Measurements from ENCODE around the gene PDZK1. TPM values are rescaled to one million over a fixed set of nuclear protein-coding genes. Genes with fewer than 3 reads are reported as not detected.
A peak's percentile ranks its signal among the peaks of the same experiment; 100 is the strongest.

Gene PDZK1
- total and polyA plus RNA-seq, 12 donors: 0.17 to 2.0 (median 0.44) TPM; not detected in 7

- Histone ChIP-seq H3K27me3 (no peaks in the 10 kb centered on the region), H3K36me3 (peaks cover 0 to 57% (median 42%) of the 10 kb centered on the region in 9 donors), H3K4me3 (no peak overlapping the region), H3K4me1 (no peaks in the 10 kb centered on the region), H3K27ac (no peak overlapping the region), H3K9me3 (no peaks in the 10 kb centered on the region)
- DNase-seq: no peak
- intact Hi-C loops (cut with DNase I): no loop called here
- TF ChIP-seq, protein P1, sequence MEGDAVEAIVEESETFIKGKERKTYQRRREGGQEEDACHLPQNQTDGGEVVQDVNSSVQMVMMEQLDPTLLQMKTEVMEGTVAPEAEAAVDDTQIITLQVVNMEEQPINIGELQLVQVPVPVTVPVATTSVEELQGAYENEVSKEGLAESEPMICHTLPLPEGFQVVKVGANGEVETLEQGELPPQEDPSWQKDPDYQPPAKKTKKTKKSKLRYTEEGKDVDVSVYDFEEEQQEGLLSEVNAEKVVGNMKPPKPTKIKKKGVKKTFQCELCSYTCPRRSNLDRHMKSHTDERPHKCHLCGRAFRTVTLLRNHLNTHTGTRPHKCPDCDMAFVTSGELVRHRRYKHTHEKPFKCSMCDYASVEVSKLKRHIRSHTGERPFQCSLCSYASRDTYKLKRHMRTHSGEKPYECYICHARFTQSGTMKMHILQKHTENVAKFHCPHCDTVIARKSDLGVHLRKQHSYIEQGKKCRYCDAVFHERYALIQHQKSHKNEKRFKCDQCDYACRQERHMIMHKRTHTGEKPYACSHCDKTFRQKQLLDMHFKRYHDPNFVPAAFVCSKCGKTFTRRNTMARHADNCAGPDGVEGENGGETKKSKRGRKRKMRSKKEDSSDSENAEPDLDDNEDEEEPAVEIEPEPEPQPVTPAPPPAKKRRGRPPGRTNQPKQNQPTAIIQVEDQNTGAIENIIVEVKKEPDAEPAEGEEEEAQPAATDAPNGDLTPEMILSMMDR (IDR thresholded peaks at IDR 0.05): no peak
- WGBS, 2 donors: 89 to 92% methylated on average over 4 of the region's 4 CpGs
- no peak for ATAC-seq
These were observed 33.1 kb upstream of the PDZK1 start for GRCh38 chr1:145740269-145740668.

GRCh38 chr1:145736191-145736590, 29.0 kb upstream of the PDZK1 start:
- DNase-seq (no peak), ATAC-seq (no peak)
- Histone ChIP-seq H3K9me3 (no peaks in the 10 kb centered on the region), H3K4me3 (no peak overlapping the region), H3K36me3 (peaks cover 0 to 16% (median 6%) of the 10 kb centered on the region in 9 donors), H3K27ac (no peak overlapping the region), H3K4me1 (no peaks in the 10 kb centered on the region), H3K27me3 (no peaks in the 10 kb centered on the region)
- intact Hi-C loops (cut with DNase I): no loop called here
- TF ChIP-seq, protein P1 (IDR thresholded peaks at IDR 0.05): no peak
- WGBS, 2 donors: 98 to 100% methylated on average over 1 of the region's 1 CpG

DNA sequence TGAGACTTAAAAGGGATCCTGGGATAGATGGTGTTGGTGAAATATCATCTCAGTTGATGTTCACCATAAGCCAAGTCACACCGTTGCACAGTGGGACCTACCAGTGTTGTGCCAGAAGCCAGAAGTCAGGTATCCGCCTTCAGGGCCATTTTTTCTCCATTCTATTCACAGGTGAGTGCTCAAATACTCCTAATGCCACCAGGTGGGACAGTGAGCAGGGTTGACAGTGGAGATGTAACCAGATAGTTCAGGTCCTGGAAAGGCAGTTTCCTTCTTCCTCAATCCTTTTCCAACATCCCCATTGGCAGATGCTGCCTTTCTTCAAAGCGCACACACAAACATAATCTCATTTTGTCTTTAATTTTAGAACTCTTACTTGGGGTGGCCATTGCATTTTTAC, 23.7 kb upstream of the PDZK1 start:
- no peak for DNase-seq
- Histone ChIP-seq H3K4me3 (no peak overlapping the region), H3K4me1 (no peaks in the 10 kb centered on the region), H3K9me3 (peaks cover 0 to 3% (median 0%) of the 10 kb centered on the region in 11 donors), H3K27me3 (no peaks in the 10 kb centered on the region), H3K36me3 (peaks cover 0 to 6% (median 0%) of the 10 kb centered on the region in 9 donors), H3K27ac (no peak overlapping the region)
- ATAC-seq: no peak
- intact Hi-C loops (cut with DNase I): no loop called here
- WGBS, 2 donors: 97 to 98% methylated on average over 3 of the region's 3 CpGs
- TF ChIP-seq, protein P1 (IDR thresholded peaks at IDR 0.05): peak in 1 of 9 donors; percentile 7

DNA sequence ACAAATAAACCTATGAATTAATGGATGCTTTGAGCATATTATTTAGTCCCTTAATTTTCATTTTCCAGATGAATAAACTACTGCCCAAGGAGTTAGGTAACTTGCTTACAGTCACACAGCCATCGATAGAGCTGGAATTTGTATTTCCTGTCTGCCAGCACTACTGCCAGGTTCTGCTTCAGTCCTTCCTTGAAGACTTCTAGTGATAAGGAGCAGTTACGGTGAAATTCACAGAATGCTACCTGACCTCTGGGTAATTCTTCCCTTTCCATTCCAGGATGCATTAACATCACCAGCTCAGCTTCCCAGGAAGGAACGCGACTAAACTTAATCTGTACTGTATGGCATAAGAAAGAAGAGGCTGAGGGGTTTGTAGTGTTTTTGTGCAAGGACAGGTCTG, 23.3 kb upstream of the PDZK1 start:
- WGBS, 2 donors: 84 to 86% methylated on average over 4 of the region's 4 CpGs
- TF ChIP-seq, protein P1 (IDR thresholded peaks at IDR 0.05): no peak

More for the DNA sequence above, 23.3 kb upstream of the PDZK1 start:
- ATAC-seq (no peak), DNase-seq (no peak)
- intact Hi-C loops (cut with DNase I): no loop called here
- Histone ChIP-seq H3K9me3 (peaks cover 0 to 3% (median 0%) of the 10 kb centered on the region in 11 donors), H3K4me3 (no peak overlapping the region), H3K27me3 (no peaks in the 10 kb centered on the region), H3K27ac (no peak overlapping the region), H3K4me1 (no peaks in the 10 kb centered on the region), H3K36me3 (peaks cover 0 to 6% (median 0%) of the 10 kb centered on the region in 9 donors)

All from heart right ventricle (tissue), 16 donors.